GM18873 (cell line): Measurements from ENCODE around the gene PCDH11X.
A peak's percentile ranks its signal among the peaks of the same experiment; 100 is the strongest.
"Not testable (repeated sequence)": the region's sequence is repeated elsewhere in the genome, so short reads cannot be mapped to it uniquely, and the experiment has no call there.

Experiments used
- ATAC-seq: cut with Tn5 transposase; IDR thresholded peaks from one replicate; pipeline ENCODE4 v1.9.1; 2021; ENCODE audit warnings: mild to moderate bottlenecking, moderate library complexity, moderate number of reproducible peaks; ENCODE audit not compliant: unreplicated experiment, low FRiP score

Gene PCDH11X

GRCh38 chrX:91779135-91779534 is at the start of gene PCDH11X:
PCDH11X (plus strand) TSS chrX:91779375; CDS start chrX:91835505, 56,130 bp downstream.
- not testable (repeated sequence) for ATAC-seq

- ATAC-seq, result not testable (repeated sequence)
Measured at GRCh38 chrX:91747446-91747845, 31.7 kb upstream of the PCDH11X start.

- ATAC-seq, result not testable (repeated sequence)
Measured at GRCh38 chrX:91753022-91753421, 26.2 kb upstream of the PCDH11X start.

- ATAC-seq, result peak; percentile 95
Measured at GRCh38 chrX:91770619-91771488, 8.3 kb upstream of the PCDH11X start.

- ATAC-seq, result not testable (repeated sequence)
Measured at GRCh38 chrX:91773943-91774342, 5.2 kb upstream of the PCDH11X start.

GRCh38 chrX:91780008-91780407 is 833 bp downstream of the PCDH11X start:
- ATAC-seq, result not testable (repeated sequence)

GRCh38 chrX:91780698-91781097 is 1.5 kb downstream of the PCDH11X start:
- ATAC-seq, result not testable (repeated sequence)

- not testable (repeated sequence) for ATAC-seq
Measured at GRCh38 chrX:91781553-91782298, 2.6 kb downstream of the PCDH11X start.

GRCh38 chrX:91782825-91783224 is 3.6 kb downstream of the PCDH11X start:
- ATAC-seq, result not testable (repeated sequence)

GRCh38 chrX:91817537-91817936 is 38.4 kb downstream of the PCDH11X start:
- not testable (repeated sequence) for ATAC-seq

GRCh38 chrX:91825321-91825720 is 46.1 kb downstream of the PCDH11X start:
- not testable (repeated sequence) for ATAC-seq
